ENCODE results near the gene CLDN22.
"Not testable (repeated sequence)": the region's sequence is repeated elsewhere in the genome, so short reads cannot be mapped to it uniquely, and the experiment has no call there.

CLDN22 gene

DNA sequence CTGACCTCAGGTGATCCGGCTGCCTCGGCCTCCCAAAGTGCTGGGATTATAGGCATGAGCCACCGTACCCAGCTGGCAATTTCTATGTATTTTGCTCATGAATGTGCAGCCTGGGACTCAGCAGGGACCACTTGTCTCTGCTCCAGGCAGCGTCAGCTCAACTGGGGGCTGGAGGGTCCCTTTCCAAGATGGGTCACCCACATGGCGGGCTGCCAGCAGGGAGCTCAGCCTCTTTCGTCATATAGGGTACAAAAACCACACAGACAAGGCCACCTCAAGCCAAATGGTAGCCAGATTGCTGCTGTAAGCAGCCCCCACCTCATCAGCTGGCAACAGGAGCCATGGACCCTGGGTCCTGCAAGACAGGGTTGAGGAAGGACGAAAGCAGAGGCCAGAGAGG, 4.5 kb upstream of the CLDN22 start:
- Histone ChIP-seq H3K4me3 (IDR thresholded peaks at IDR 0.05; ENCODE audit: insufficient read depth, low read depth, low read length) (no peak overlapping the region), H3K4me2 (no peak overlapping the region), H3K27me3 (ENCODE audit: insufficient read depth, low read depth) (no peaks in the 10 kb centered on the region), H3K79me2 (ENCODE audit: insufficient read depth, low read depth) (no peaks in the 10 kb centered on the region), H3K27ac (no peak overlapping the region), H3K36me3 (ENCODE audit: insufficient read depth) (no peaks in the 10 kb centered on the region), H3K9ac (no peak overlapping the region), H2AFZ (ENCODE audit: low read depth) (no peak overlapping the region), H3K4me1 (ENCODE audit: low read depth, poor library complexity, severe bottlenecking) (no peaks in the 10 kb centered on the region), H4K20me1 (ENCODE audit: insufficient read depth) (no peaks in the 10 kb centered on the region)
- TF ChIP-seq, protein P1, sequence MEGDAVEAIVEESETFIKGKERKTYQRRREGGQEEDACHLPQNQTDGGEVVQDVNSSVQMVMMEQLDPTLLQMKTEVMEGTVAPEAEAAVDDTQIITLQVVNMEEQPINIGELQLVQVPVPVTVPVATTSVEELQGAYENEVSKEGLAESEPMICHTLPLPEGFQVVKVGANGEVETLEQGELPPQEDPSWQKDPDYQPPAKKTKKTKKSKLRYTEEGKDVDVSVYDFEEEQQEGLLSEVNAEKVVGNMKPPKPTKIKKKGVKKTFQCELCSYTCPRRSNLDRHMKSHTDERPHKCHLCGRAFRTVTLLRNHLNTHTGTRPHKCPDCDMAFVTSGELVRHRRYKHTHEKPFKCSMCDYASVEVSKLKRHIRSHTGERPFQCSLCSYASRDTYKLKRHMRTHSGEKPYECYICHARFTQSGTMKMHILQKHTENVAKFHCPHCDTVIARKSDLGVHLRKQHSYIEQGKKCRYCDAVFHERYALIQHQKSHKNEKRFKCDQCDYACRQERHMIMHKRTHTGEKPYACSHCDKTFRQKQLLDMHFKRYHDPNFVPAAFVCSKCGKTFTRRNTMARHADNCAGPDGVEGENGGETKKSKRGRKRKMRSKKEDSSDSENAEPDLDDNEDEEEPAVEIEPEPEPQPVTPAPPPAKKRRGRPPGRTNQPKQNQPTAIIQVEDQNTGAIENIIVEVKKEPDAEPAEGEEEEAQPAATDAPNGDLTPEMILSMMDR (conservative IDR thresholded peaks at IDR 0.05; ENCODE audit: low read depth, low read length) = no peak

DNA sequence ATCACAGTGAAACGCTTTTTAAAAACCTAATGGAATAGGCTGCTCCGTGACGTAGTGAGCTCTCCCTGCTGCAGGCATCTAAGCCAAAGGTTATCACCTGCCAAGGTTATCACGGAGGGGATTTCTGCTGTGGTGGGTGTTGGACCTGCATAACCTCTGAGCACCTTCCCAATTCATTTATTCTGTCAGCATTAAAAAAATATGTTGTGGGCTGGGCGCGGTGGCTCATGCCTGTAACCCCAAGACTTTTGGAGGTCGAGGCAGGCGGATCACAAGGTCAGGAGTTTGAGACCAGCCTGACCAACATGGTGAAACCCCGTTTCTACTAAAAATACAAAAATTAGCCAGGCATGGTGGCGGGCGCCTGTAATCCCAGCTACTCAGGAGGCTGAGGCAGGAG, 4.0 kb upstream of the CLDN22 start:
- not testable (repeated sequence) for H3K36me3 ChIP-seq (ENCODE audit: insufficient read depth); H3K4me1 ChIP-seq (ENCODE audit: low read depth, poor library complexity, severe bottlenecking); H3K27me3 ChIP-seq (ENCODE audit: insufficient read depth, low read depth); H4K20me1 ChIP-seq (ENCODE audit: insufficient read depth); H2AFZ ChIP-seq (ENCODE audit: low read depth); H3K4me3 ChIP-seq (IDR thresholded peaks at IDR 0.05; ENCODE audit: insufficient read depth, low read depth, low read length); H3K79me2 ChIP-seq (ENCODE audit: insufficient read depth, low read depth); H3K27ac ChIP-seq; H3K4me2 ChIP-seq; H3K9ac ChIP-seq

DNA sequence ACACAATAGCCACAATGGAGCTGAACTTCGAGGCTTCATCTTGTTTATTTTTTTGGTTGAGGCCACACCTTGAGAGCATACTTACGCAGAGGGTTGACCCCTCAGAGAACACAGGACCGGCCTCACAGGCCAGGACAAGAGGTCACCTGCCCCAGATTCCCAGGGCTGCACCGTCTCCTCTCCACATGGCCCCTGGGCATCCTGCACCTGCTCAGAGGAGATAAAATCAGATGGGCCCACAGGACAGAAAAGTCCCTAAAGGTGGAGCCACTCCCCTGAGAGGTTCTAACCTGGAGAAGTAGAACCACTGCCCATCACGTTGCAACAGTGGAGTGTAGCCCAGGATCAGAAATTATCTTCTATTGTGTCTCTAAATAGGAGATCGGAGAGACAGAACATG, 3.2 kb upstream of the CLDN22 start:
- Histone ChIP-seq H3K4me1 (ENCODE audit: low read depth, poor library complexity, severe bottlenecking) (no peaks in the 10 kb centered on the region), H3K27me3 (ENCODE audit: insufficient read depth, low read depth) (no peaks in the 10 kb centered on the region), H3K9ac (no peak overlapping the region), H3K4me3 (IDR thresholded peaks at IDR 0.05; ENCODE audit: insufficient read depth, low read depth, low read length) (no peak overlapping the region), H4K20me1 (ENCODE audit: insufficient read depth) (no peaks in the 10 kb centered on the region), H2AFZ (ENCODE audit: low read depth) (no peak overlapping the region), H3K27ac (no peak overlapping the region), H3K4me2 (no peak overlapping the region), H3K79me2 (ENCODE audit: insufficient read depth, low read depth) (no peaks in the 10 kb centered on the region), H3K36me3 (ENCODE audit: insufficient read depth) (no peaks in the 10 kb centered on the region)
- TF ChIP-seq, protein P1 (conservative IDR thresholded peaks at IDR 0.05; ENCODE audit: low read depth, low read length) = no peak

DNA sequence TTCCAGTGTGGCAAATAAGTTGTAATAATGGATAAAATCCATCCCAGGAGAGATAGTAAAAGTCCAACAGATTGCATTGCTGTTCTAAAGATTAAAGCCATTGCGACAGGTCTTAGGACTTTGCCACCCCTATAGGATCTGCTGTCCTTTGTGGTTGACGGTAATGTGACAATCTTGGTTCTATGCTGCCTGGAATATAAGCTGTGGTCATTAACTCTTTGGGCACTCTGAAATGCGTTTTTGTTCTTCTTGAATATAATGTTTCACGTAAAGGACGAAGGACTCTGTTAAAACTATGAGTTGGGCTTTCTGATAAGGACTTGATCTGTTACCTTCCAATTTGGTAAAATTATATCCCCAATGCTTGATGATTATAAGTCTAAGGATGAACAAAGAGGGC, 2.2 kb upstream of the CLDN22 start, which contains the start of gene CLDN24:
Gene CLDN24, minus strand, starts transcription at position 101 of the 400 bp plus-strand sequence. Its CDS starts 0 bp downstream, at position 101.
- TF ChIP-seq, protein P1 (conservative IDR thresholded peaks at IDR 0.05; ENCODE audit: low read depth, low read length) = no peak
- no peaks in the 10 kb centered on the region for H3K79me2 ChIP-seq (ENCODE audit: insufficient read depth, low read depth)
- no peak within 1 kb of the TSS for H3K4me2 ChIP-seq
- H3K27me3 ChIP-seq (ENCODE audit: insufficient read depth, low read depth) = no peaks in the 10 kb centered on the region
- H3K4me1 ChIP-seq (ENCODE audit: low read depth, poor library complexity, severe bottlenecking) = no peaks in the 10 kb centered on the region
- H4K20me1 ChIP-seq (ENCODE audit: insufficient read depth) = no peaks in the 10 kb centered on the region
- H2AFZ ChIP-seq (ENCODE audit: low read depth) = no peak within 1 kb of the TSS
- no peak within 1 kb of the TSS for H3K27ac ChIP-seq
- no peak within 1 kb of the TSS for H3K4me3 ChIP-seq (IDR thresholded peaks at IDR 0.05; ENCODE audit: insufficient read depth, low read depth, low read length)
- H3K9ac ChIP-seq = no peak within 1 kb of the TSS
- H3K36me3 ChIP-seq (ENCODE audit: insufficient read depth) = no peaks in the 10 kb centered on the region

DNA sequence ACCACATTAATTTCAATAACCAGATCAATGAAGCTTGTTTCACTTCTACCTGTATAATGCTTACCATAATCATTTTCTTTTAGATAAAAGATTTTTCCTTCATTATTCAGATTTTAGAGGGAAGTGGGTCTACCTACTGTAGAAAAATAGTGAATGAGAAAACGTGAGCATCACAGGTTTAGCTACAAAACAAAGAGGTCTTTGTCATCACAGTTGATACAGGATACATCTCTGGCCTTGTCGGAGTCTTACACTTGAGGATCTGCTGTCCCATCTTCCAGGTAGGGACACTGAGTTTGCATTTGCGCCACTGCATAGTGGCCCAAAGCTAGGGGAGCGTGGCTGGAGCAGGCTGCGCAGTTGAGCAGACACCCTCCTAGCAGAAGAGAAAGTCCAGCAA, 1.4 kb upstream of the CLDN22 start:
- Histone ChIP-seq H3K9ac (no peak overlapping the region), H3K4me2 (no peak overlapping the region), H3K4me3 (IDR thresholded peaks at IDR 0.05; ENCODE audit: insufficient read depth, low read depth, low read length) (no peak overlapping the region), H3K79me2 (ENCODE audit: insufficient read depth, low read depth) (no peaks in the 10 kb centered on the region), H3K27me3 (ENCODE audit: insufficient read depth, low read depth) (no peaks in the 10 kb centered on the region), H3K4me1 (ENCODE audit: low read depth, poor library complexity, severe bottlenecking) (no peaks in the 10 kb centered on the region), H2AFZ (ENCODE audit: low read depth) (no peak overlapping the region), H4K20me1 (ENCODE audit: insufficient read depth) (no peaks in the 10 kb centered on the region), H3K27ac (no peak overlapping the region), H3K36me3 (ENCODE audit: insufficient read depth) (no peaks in the 10 kb centered on the region)
- TF ChIP-seq, protein P1 (conservative IDR thresholded peaks at IDR 0.05; ENCODE audit: low read depth, low read length) = no peak

Data from KMS-11 (cell line).